Parathyroid adenoma (tissue), 2 donors: ENCODE measurements around the gene TNFRSF21.

Experiments
- H2AFZ ChIP-seq: fragments of 300-600 bp; sonication (generic); one replicate; pipeline ENCODE4 v1.7.0; 2017; ENCODE audit warnings: antibody characterized with exemption, mild to moderate bottlenecking
- H3K27ac ChIP-seq: fragments of 300-600 bp; sonication (generic); one replicate; pipeline ENCODE4 v1.7.0; 2017
- H3K27me3 ChIP-seq: fragments of 300-600 bp; sonication (generic); one replicate; pipeline ENCODE4 v1.7.0; 2017; ENCODE audit warnings: low read length; ENCODE audit not compliant: control insufficient read depth, insufficient read depth
- H3K36me3 ChIP-seq: fragments of 300-600 bp; sonication (generic); one replicate; pipeline ENCODE4 v1.7.0; 2017; ENCODE audit warnings: low read length; ENCODE audit not compliant: control insufficient read depth, insufficient read depth
- H3K4me1 ChIP-seq: fragments of 300-600 bp; sonication (generic); one replicate; pipeline ENCODE4 v1.7.0; 2017; ENCODE audit warnings: control low read depth
- H3K4me2 ChIP-seq: fragments of 300-600 bp; sonication (generic); one replicate; pipeline ENCODE4 v1.7.0; 2017; ENCODE audit warnings: low read length
- H3K4me3 ChIP-seq: fragments of 300-600 bp; sonication (generic); one replicate; pipeline ENCODE4 v1.7.0; 2017; ENCODE audit warnings: low read depth, low read length
- H3K79me2 ChIP-seq: fragments of 300-600 bp; sonication (generic); one replicate; pipeline ENCODE4 v1.7.0; 2017; ENCODE audit warnings: control low read depth
- H3K9ac ChIP-seq: fragments of 300-600 bp; sonication (generic); one replicate; pipeline ENCODE4 v1.7.0; 2017; ENCODE audit warnings: mild to moderate bottlenecking
- H3K9me3 ChIP-seq: fragments of 300-600 bp; sonication (generic); one replicate; pipeline ENCODE4 v1.7.0; 2017; ENCODE audit warnings: low read length; ENCODE audit not compliant: control insufficient read depth
- TF ChIP-seq, protein P1 (sequence below): fragments of 300-600 bp; sonication (generic); IDR thresholded peaks from one replicate; pipeline ENCODE4 v1.7.0; 2017; ENCODE audit warnings: antibody characterized with exemption, mild to moderate bottlenecking
- donor health status: primary hyperparathyroidism.

Gene TNFRSF21

DNA sequence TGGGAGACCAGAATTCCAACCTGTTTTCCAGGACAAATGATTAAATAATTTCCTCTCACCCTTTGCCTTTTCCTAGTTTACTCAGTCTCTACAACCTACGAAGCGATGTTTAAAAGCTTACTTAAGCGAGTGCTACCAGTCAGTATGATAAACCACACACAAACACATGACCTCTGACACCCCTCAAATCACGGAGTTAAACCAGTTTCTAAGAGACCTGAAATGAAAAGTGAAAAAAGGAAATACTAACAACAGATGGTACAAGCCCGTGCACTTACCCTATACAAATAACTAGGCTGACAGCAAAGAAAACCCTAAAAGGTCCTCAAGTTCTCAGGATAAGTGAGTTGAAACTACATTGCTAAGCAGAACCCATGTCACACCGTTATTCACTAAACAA lies 7.7 kb downstream of the TNFRSF21 start:
- peaks cover 5% of the 10 kb centered on the region for H3K79me2 ChIP-seq
- H3K27ac ChIP-seq = no peak overlapping the region

GRCh38 chr6:47301441-47301840 lies 8.3 kb downstream of the TNFRSF21 start:
- Histone ChIP-seq H3K27me3 (no peaks in the 10 kb centered on the region), H3K4me3 (no peak overlapping the region), H3K9me3 (no peaks in the 10 kb centered on the region), H3K4me2 (no peak overlapping the region), H3K27ac (no peak overlapping the region), H2AFZ (no peak overlapping the region), H3K79me2 (peaks cover 5% of the 10 kb centered on the region), H3K36me3 (no peaks in the 10 kb centered on the region), H3K9ac (no peak overlapping the region), H3K4me1 (no peaks in the 10 kb centered on the region)
- TF ChIP-seq, protein P1, sequence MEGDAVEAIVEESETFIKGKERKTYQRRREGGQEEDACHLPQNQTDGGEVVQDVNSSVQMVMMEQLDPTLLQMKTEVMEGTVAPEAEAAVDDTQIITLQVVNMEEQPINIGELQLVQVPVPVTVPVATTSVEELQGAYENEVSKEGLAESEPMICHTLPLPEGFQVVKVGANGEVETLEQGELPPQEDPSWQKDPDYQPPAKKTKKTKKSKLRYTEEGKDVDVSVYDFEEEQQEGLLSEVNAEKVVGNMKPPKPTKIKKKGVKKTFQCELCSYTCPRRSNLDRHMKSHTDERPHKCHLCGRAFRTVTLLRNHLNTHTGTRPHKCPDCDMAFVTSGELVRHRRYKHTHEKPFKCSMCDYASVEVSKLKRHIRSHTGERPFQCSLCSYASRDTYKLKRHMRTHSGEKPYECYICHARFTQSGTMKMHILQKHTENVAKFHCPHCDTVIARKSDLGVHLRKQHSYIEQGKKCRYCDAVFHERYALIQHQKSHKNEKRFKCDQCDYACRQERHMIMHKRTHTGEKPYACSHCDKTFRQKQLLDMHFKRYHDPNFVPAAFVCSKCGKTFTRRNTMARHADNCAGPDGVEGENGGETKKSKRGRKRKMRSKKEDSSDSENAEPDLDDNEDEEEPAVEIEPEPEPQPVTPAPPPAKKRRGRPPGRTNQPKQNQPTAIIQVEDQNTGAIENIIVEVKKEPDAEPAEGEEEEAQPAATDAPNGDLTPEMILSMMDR = no peak

More for the DNA sequence above, 7.7 kb downstream of the TNFRSF21 start:
- no peaks in the 10 kb centered on the region for H3K27me3 ChIP-seq
- TF ChIP-seq, protein P1 = no peak
- H3K4me3 ChIP-seq = no peak overlapping the region
- no peaks in the 10 kb centered on the region for H3K36me3 ChIP-seq
- no peak overlapping the region for H3K4me2 ChIP-seq
- H2AFZ ChIP-seq = no peak overlapping the region
- no peaks in the 10 kb centered on the region for H3K4me1 ChIP-seq
- no peak overlapping the region for H3K9ac ChIP-seq
- H3K9me3 ChIP-seq = no peaks in the 10 kb centered on the region

DNA sequence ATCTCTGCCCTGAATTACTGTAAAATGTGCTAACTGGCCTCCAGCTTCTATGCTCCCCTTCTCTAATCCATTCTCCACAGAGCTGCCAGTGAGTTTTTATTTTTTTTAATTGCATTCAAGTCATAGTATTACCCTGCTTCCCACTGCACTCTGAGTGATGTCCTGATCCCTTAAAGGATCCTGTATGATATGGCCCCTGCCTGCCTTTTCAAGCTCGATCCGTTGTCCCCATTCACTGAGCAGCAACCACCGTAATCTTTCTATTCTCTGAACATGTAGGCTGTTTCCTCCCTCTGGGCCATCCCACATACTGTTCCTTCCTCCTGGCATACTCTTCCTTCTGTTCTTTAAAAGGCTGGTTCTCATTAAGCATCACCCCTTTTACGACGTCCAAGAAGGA lies 9.3 kb downstream of the TNFRSF21 start:
- Histone ChIP-seq H3K27me3 (no peaks in the 10 kb centered on the region), H3K4me1 (no peaks in the 10 kb centered on the region), H3K79me2 (peaks cover 5% of the 10 kb centered on the region), H2AFZ (no peak overlapping the region), H3K27ac (no peak overlapping the region), H3K4me3 (no peak overlapping the region), H3K9me3 (no peaks in the 10 kb centered on the region), H3K4me2 (no peak overlapping the region), H3K9ac (no peak overlapping the region), H3K36me3 (no peaks in the 10 kb centered on the region)
- TF ChIP-seq, protein P1 = no peak

DNA sequence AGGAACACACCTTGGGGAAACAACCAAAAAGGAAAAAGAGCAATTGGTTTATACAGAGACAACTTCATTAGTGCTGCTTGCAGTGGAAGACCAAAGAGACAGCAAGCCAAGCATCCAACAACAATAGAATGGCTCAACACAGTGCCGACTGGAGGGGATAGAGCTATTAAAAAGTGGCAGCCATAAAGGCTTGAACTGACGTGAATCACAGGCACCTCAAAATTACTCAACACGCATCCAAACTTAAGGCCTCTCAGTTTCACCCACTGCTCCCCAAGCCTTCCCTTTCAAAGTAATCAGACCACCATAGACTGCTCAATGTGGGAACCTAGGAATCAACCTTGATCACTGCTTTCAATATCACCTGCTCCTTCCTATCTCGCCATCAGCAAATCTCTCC lies 9.7 kb downstream of the TNFRSF21 start:
- Histone ChIP-seq H3K4me2 (no peak overlapping the region), H3K36me3 (no peaks in the 10 kb centered on the region), H3K9me3 (no peaks in the 10 kb centered on the region), H3K27me3 (no peaks in the 10 kb centered on the region), H2AFZ (no peak overlapping the region), H3K4me3 (no peak overlapping the region), H3K79me2 (peaks cover 5% of the 10 kb centered on the region), H3K9ac (no peak overlapping the region), H3K27ac (no peak overlapping the region), H3K4me1 (no peaks in the 10 kb centered on the region)
- TF ChIP-seq, protein P1 = no peak

DNA sequence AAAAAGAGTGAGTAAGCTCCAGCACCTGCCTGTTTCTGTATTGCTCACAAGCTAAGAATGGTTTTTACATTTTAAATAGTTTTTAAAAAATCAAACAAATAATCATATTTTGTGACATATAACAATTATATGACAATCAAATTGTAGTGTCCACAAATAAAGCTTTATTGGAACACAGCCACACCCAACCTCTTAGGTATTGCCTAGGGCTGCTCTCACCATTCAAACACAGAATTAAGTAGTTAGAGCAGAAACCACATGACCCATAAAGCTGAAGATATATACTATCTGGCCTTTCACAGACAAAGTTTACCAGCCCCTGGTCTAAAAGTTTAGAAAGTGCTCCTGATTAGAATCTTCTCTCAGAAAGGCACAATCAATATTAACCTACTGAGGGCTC lies 11.2 kb downstream of the TNFRSF21 start:
- H3K79me2 ChIP-seq = peaks cover under 1% of the 10 kb centered on the region
- no peak overlapping the region for H2AFZ ChIP-seq
- H3K4me3 ChIP-seq = no peak overlapping the region
- no peak overlapping the region for H3K4me2 ChIP-seq
- no peaks in the 10 kb centered on the region for H3K36me3 ChIP-seq
- no peak overlapping the region for H3K27ac ChIP-seq
- H3K9me3 ChIP-seq = no peaks in the 10 kb centered on the region
- H3K27me3 ChIP-seq = no peaks in the 10 kb centered on the region
- H3K4me1 ChIP-seq = no peaks in the 10 kb centered on the region
- H3K9ac ChIP-seq = no peak overlapping the region
- TF ChIP-seq, protein P1 = no peak
